ENCODE results near the gene DUSP22.

DNA sequence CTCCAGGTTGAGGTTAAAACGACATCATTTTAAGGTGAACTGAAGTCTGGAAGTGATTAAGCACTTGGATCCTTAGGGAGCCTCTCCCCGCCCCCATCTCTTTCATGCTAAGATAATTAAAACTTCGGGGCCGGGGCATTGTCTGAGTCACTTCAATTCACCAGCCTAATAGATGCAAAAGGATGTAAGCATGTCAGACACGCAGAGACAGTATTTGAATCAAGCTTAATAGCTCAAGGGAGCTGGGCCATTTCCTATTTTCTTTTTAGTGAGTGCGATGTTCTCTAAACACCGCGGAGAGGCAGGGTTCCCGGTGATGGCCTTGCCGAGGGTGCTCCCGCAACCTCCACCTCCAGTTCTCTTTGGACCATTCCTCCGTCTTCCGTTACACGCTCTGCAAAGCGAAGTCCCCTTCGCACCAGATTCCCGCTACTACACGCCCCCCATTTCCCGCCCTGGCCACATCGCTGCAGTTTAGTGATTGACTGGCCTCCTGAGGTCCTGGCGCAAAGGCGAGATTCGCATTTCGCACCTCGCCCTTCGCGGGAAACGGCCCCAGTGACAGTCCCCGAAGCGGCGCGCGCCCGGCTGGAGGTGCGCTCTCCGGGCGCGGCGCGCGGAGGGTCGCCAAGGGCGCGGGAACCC is 98.7 kb downstream of the DUSP22 start:
- TF ChIP-seq, protein P1, sequence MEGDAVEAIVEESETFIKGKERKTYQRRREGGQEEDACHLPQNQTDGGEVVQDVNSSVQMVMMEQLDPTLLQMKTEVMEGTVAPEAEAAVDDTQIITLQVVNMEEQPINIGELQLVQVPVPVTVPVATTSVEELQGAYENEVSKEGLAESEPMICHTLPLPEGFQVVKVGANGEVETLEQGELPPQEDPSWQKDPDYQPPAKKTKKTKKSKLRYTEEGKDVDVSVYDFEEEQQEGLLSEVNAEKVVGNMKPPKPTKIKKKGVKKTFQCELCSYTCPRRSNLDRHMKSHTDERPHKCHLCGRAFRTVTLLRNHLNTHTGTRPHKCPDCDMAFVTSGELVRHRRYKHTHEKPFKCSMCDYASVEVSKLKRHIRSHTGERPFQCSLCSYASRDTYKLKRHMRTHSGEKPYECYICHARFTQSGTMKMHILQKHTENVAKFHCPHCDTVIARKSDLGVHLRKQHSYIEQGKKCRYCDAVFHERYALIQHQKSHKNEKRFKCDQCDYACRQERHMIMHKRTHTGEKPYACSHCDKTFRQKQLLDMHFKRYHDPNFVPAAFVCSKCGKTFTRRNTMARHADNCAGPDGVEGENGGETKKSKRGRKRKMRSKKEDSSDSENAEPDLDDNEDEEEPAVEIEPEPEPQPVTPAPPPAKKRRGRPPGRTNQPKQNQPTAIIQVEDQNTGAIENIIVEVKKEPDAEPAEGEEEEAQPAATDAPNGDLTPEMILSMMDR (IDR thresholded peaks at IDR 0.05; ENCODE audit: low read depth, low read length, missing input control): no peak
- no peak for TF ChIP-seq YY1 (IDR thresholded peaks at IDR 0.05)
- TF ChIP-seq, protein P2, sequence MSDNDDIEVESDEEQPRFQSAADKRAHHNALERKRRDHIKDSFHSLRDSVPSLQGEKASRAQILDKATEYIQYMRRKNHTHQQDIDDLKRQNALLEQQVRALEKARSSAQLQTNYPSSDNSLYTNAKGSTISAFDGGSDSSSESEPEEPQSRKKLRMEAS (IDR thresholded peaks at IDR 0.05): no peak
- TF ChIP-seq, protein P3, sequence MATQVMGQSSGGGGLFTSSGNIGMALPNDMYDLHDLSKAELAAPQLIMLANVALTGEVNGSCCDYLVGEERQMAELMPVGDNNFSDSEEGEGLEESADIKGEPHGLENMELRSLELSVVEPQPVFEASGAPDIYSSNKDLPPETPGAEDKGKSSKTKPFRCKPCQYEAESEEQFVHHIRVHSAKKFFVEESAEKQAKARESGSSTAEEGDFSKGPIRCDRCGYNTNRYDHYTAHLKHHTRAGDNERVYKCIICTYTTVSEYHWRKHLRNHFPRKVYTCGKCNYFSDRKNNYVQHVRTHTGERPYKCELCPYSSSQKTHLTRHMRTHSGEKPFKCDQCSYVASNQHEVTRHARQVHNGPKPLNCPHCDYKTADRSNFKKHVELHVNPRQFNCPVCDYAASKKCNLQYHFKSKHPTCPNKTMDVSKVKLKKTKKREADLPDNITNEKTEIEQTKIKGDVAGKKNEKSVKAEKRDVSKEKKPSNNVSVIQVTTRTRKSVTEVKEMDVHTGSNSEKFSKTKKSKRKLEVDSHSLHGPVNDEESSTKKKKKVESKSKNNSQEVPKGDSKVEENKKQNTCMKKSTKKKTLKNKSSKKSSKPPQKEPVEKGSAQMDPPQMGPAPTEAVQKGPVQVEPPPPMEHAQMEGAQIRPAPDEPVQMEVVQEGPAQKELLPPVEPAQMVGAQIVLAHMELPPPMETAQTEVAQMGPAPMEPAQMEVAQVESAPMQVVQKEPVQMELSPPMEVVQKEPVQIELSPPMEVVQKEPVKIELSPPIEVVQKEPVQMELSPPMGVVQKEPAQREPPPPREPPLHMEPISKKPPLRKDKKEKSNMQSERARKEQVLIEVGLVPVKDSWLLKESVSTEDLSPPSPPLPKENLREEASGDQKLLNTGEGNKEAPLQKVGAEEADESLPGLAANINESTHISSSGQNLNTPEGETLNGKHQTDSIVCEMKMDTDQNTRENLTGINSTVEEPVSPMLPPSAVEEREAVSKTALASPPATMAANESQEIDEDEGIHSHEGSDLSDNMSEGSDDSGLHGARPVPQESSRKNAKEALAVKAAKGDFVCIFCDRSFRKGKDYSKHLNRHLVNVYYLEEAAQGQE (IDR thresholded peaks at IDR 0.05): no peak
- TF ChIP-seq HNF4A (conservative IDR thresholded peaks at IDR 0.05): no peak
- no peak for TF ChIP-seq EGR1 (IDR thresholded peaks at IDR 0.05; ENCODE audit: low read depth in 2 of 2)
- TF ChIP-seq RAD21 (IDR thresholded peaks at IDR 0.05): no peak
- no peak for TF ChIP-seq SP1 (IDR thresholded peaks at IDR 0.05)
- TF ChIP-seq, protein P4, sequence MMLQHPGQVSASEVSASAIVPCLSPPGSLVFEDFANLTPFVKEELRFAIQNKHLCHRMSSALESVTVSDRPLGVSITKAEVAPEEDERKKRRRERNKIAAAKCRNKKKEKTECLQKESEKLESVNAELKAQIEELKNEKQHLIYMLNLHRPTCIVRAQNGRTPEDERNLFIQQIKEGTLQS (IDR thresholded peaks at IDR 0.05): no peak
- TF ChIP-seq, protein P5, sequence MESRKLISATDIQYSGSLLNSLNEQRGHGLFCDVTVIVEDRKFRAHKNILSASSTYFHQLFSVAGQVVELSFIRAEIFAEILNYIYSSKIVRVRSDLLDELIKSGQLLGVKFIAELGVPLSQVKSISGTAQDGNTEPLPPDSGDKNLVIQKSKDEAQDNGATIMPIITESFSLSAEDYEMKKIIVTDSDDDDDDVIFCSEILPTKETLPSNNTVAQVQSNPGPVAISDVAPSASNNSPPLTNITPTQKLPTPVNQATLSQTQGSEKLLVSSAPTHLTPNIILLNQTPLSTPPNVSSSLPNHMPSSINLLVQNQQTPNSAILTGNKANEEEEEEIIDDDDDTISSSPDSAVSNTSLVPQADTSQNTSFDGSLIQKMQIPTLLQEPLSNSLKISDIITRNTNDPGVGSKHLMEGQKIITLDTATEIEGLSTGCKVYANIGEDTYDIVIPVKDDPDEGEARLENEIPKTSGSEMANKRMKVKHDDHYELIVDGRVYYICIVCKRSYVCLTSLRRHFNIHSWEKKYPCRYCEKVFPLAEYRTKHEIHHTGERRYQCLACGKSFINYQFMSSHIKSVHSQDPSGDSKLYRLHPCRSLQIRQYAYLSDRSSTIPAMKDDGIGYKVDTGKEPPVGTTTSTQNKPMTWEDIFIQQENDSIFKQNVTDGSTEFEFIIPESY (IDR thresholded peaks at IDR 0.05): no peak
